ENCODE measurements around the gene KTI12. TPM values are rescaled to one million over a fixed set of nuclear protein-coding genes. Genes with fewer than 3 reads are reported as not detected.

The KTI12 gene
- total RNA-seq, 4 donors from 2014 or later, result 7.5 to 9.5 (median 8.9) TPM; not detected in 1

GRCh38 chr1:52057255-52057654 lies 23.6 kb upstream of the KTI12 start:
- Histone ChIP-seq H3K9me3 (no peaks in the 10 kb centered on the region), H3K27me3 (no peaks in the 10 kb centered on the region), H3K36me3 (peaks cover 0 to 14% (median 0%) of the 10 kb centered on the region in 3 donors), H3K27ac (peak overlapping the region in 3 of 4 donors; percentile 86 to 94 (median 89)), H3K4me1 (peaks cover 0 to 33% (median 12%) of the 10 kb centered on the region in 4 donors), H3K4me3 (peak overlapping the region; percentile 71 to 94 (median 90))
- DNase-seq, result no peak
- no peak for TF ChIP-seq POLR2A (IDR thresholded peaks at IDR 0.05)
- TF ChIP-seq CTCF (IDR thresholded peaks at IDR 0.05), result no peak

- peaks cover 0 to 33% (median 12%) of the 10 kb centered on the region in 4 donors for H3K4me1 ChIP-seq
- H3K36me3 ChIP-seq, result peaks cover 0 to 18% (median 0%) of the 10 kb centered on the region in 3 donors
- peak overlapping the region; percentile 86 to 94 (median 88) for H3K27ac ChIP-seq
- H3K27me3 ChIP-seq, result no peaks in the 10 kb centered on the region
- H3K4me3 ChIP-seq, result peak overlapping the region; percentile 71 to 94 (median 90)
- no peaks in the 10 kb centered on the region for H3K9me3 ChIP-seq
- TF ChIP-seq CTCF (IDR thresholded peaks at IDR 0.05) (no peak), POLR2A (IDR thresholded peaks at IDR 0.05) (no peak)
- DNase-seq, result no peak
Measured at GRCh38 chr1:52056937-52057231, 23.3 kb upstream of the KTI12 start.

GRCh38 chr1:52056163-52056936 lies 22.7 kb upstream of the KTI12 start, which contains the start of gene BTF3L4:
TSS of gene BTF3L4 (plus strand) at chr1:52056295. CDS start at chr1:52059848, 3,553 bp downstream.
- no peaks in the 10 kb centered on the region for H3K9me3 ChIP-seq
- peak; percentile 96 to 99 (median 98) for DNase-seq
- H3K27me3 ChIP-seq, result no peaks in the 10 kb centered on the region
- no peak for TF ChIP-seq CTCF (IDR thresholded peaks at IDR 0.05)
- TF ChIP-seq POLR2A (IDR thresholded peaks at IDR 0.05), result peak; percentile 38 to 61
- H3K4me1 ChIP-seq, result peaks cover 0 to 33% (median 12%) of the 10 kb centered on the region in 4 donors
- peak within 1 kb of the TSS; percentile 86 to 94 (median 88) for H3K27ac ChIP-seq
- peaks cover 0 to 24% (median 0%) of the 10 kb centered on the region in 3 donors for H3K36me3 ChIP-seq
- peak within 1 kb of the TSS; percentile 71 to 94 (median 90) for H3K4me3 ChIP-seq

- Histone ChIP-seq H3K4me3 (peak overlapping the region; percentile 71 to 94 (median 90)), H3K27ac (peak overlapping the region; percentile 86 to 94 (median 88)), H3K36me3 (peaks cover 0 to 22% (median 0%) of the 10 kb centered on the region in 3 donors), H3K4me1 (peaks cover 0 to 33% (median 12%) of the 10 kb centered on the region in 4 donors), H3K9me3 (no peaks in the 10 kb centered on the region), H3K27me3 (no peaks in the 10 kb centered on the region)
- TF ChIP-seq CTCF (IDR thresholded peaks at IDR 0.05), result no peak
- no peak for TF ChIP-seq POLR2A (IDR thresholded peaks at IDR 0.05)
- no peak for DNase-seq
Measured at GRCh38 chr1:52055866-52056162, 22.2 kb upstream of the KTI12 start.

GRCh38 chr1:52055066-52055865 lies 21.7 kb upstream of the KTI12 start, which contains the start of gene TXNDC12:
TSS of gene TXNDC12 (minus strand) at chr1:52055191. CDS start at chr1:52055096, 95 bp downstream.
- no peak for TF ChIP-seq CTCF (IDR thresholded peaks at IDR 0.05)
- TF ChIP-seq POLR2A (IDR thresholded peaks at IDR 0.05), result peak; percentile 44 to 88
- peak within 1 kb of the TSS; percentile 71 to 94 (median 90) for H3K4me3 ChIP-seq

More at GRCh38 chr1:52055066-52055865, 21.7 kb upstream of the KTI12 start, which contains the start of gene TXNDC12:
- peak within 1 kb of the TSS; percentile 86 to 94 (median 88) for H3K27ac ChIP-seq
- peaks cover 0 to 17% (median 0%) of the 10 kb centered on the region in 3 donors for H3K36me3 ChIP-seq
- H3K9me3 ChIP-seq, result no peaks in the 10 kb centered on the region
- H3K4me1 ChIP-seq, result peaks cover 0 to 33% (median 12%) of the 10 kb centered on the region in 4 donors
- peak; percentile 85 to 94 (median 88) for DNase-seq
- no peaks in the 10 kb centered on the region for H3K27me3 ChIP-seq
